ENCODE results near the gene PRDM5.

DNA sequence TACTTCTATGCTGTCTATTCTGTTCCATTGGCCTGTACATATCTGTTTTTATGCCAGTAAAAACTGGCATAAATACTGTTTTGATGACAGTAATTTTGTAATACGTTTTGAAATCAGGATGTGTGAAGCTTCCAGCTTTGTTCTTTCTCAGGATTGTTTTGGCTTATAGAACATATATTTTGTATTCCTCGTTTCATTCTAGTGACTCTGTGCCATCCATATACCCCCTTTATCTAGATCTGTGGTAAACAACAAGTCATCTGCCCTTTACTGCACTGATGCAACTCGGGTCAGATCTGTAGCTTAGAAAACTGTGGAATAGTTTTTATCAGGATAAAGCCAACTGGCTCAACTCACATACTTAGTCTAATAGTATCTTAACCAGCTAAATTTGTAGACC is 233.7 kb downstream of the PRDM5 start:
- TF ChIP-seq POLR2A (IDR thresholded peaks at IDR 0.05; ENCODE audit: low read length) (no peak), GATA1 (IDR thresholded peaks at IDR 0.05; ENCODE audit: low read depth, low read length) (no peak)

Data from erythroblast (primary cell).